GM12878 (cell line): Measurements from ENCODE around the gene MCC. TPM values are rescaled to one million over a fixed set of nuclear protein-coding genes. Genes with fewer than 3 reads are reported as not detected.

ENCODE experiments used
- ATAC-seq: fragments of 200-7000 bp; cut with Tn5 transposase; 3 replicates; pipeline ENCODE4 v1.9.1; 2020; ENCODE audit warnings: mild to moderate bottlenecking, moderate library complexity
- BruUV-seq: library from RNA; stranded (reverse); fragments of 400-500 nt; replicated peaks from 2 replicates; lab custom pipeline; 2021; lab: Mats Ljungman, UMichigan
- CTCF ChIA-PET: fragments of 300-600 bp; sonication (Branson Sonifier 250); formaldehyde crosslinking; extraction: SDS; loops from one replicate; lab custom pipeline; 2021; ENCODE audit warnings: inconsistent platforms; lab: Yijun Ruan, JAX
- POLR2A ChIA-PET: fragments of 350-600 bp; formaldehyde crosslinking; extraction: SDS; loops from one replicate; lab custom pipeline; 2021; ENCODE audit warnings: inconsistent platforms; lab: Charles Lee
- RAD21 ChIA-PET: fragments of 300-600 bp; sonication (Branson Sonifier 250); formaldehyde crosslinking; loops from one replicate; lab custom pipeline; 2023; ENCODE audit warnings: antibody characterized with exemption; ENCODE audit not compliant: unreplicated experiment; lab: Charles Lee
- SMC1A ChIA-PET: fragments of 300-600 bp; sonication (Branson Sonifier 250); formaldehyde crosslinking; loops from one replicate; lab custom pipeline; 2023; ENCODE audit not compliant: unreplicated experiment, uncharacterized antibody; lab: Charles Lee
- DNase-seq: peaks from one replicate; pipeline ENCODE4 v3.0.0-alpha.2; 2011; ENCODE audit warnings: low read depth, low spot score
- FAIRE-seq: peaks from 3 replicates; lab custom pipeline; 2011; peaks lifted over from hg19 to GRCh38; lab: Jason Lieb, UNC
- H2AFZ ChIP-seq: 2 replicates; pipeline ENCODE4 v1.6.0; 2011; ENCODE audit warnings: low read depth, low read length, control low read depth; ENCODE audit not compliant: control insufficient read depth
- H3K27ac ChIP-seq: 2 replicates; pipeline ENCODE4 v1.5.1; 2011; ENCODE audit warnings: control low read depth; ENCODE audit not compliant: control insufficient read depth, insufficient read depth
- H3K27me3 ChIP-seq, 2 experiments: replicated peaks in 1 of 2; 2 replicates each; pipeline versions ENCODE4 v1.6.0 to v1.6.1; 2011; ENCODE audit warnings: low read length in 1 of 2; ENCODE audit not compliant: control insufficient read depth in 2 of 2, insufficient read depth in 2 of 2
- H3K36me3 ChIP-seq, 2 experiments: 2 replicates each; pipeline ENCODE4 v1.5.1; 2011; ENCODE audit warnings: low read length in 1 of 2; ENCODE audit not compliant: control insufficient read depth in 2 of 2, insufficient read depth in 2 of 2
- H3K4me1 ChIP-seq: 2 replicates; pipeline ENCODE4 v1.6.1; 2011; ENCODE audit warnings: mild to moderate bottlenecking, low read length, moderate library complexity, mixed read lengths; ENCODE audit not compliant: control insufficient read depth, insufficient read depth
- H3K4me2 ChIP-seq: 2 replicates; pipeline ENCODE4 v1.6.0; 2011; ENCODE audit warnings: control low read depth; ENCODE audit not compliant: control insufficient read depth, insufficient read depth
- H3K4me3 ChIP-seq: fragments of 200-600 bp; sonication (generic); 2 replicates; pipeline ENCODE4 v1.5.1; 2016
- H3K79me2 ChIP-seq: 2 replicates; pipeline ENCODE4 v1.6.0; 2011; ENCODE audit warnings: low read length; ENCODE audit not compliant: control insufficient read depth, insufficient read depth
- H3K9ac ChIP-seq: 2 replicates; pipeline ENCODE4 v1.8.0; 2011; ENCODE audit warnings: low read length, control low read depth, mixed read lengths; ENCODE audit not compliant: control insufficient read depth, insufficient read depth
- H3K9me3 ChIP-seq: replicated peaks from 3 replicates; pipeline ENCODE4 v1.5.1; 2011; ENCODE audit warnings: mild to moderate bottlenecking, low read length; ENCODE audit not compliant: control insufficient read depth, insufficient read depth
- H4K20me1 ChIP-seq: 2 replicates; pipeline ENCODE4 v1.6.0; 2011; ENCODE audit not compliant: control insufficient read depth, insufficient read depth
- FOS ChIP-seq: IDR thresholded peaks from 3 replicates; pipeline ENCODE4 v1.6.1; 2011; ENCODE audit warnings: borderline replicate concordance; ENCODE audit not compliant: insufficient read length; ENCODE audit errors: extremely low read depth
- IKZF1 ChIP-seq: fragments of 450-650 bp; conservative IDR thresholded peaks from 2 replicates; pipeline ENCODE4 v1.6.1; 2017; ENCODE audit warnings: antibody characterized with exemption, mild to moderate bottlenecking
- NBN ChIP-seq: fragments of 450-650 bp; IDR thresholded peaks from 2 replicates; pipeline ENCODE4 v1.6.1; 2016
- NFIC ChIP-seq: IDR thresholded peaks from 2 replicates; pipeline ENCODE4 v1.6.1; 2012; ENCODE audit warnings: low read depth, mild to moderate bottlenecking, inconsistent platforms, low read length, moderate library complexity
- RAD21 ChIP-seq: IDR thresholded peaks from 2 replicates; pipeline ENCODE4 v1.6.1; 2011; ENCODE audit warnings: mild to moderate bottlenecking, low read depth, low read length, moderate library complexity; ENCODE audit not compliant: insufficient read depth
- ZZZ3 ChIP-seq: IDR thresholded peaks from 2 replicates; pipeline ENCODE4 v1.6.1; 2011; ENCODE audit warnings: low read depth; ENCODE audit not compliant: control insufficient read depth, insufficient read length
- WGBS: methylation state at CpG from one replicate; pipeline ENCODE4 v1.1.6; 2016; ENCODE audit warnings: low lambda C conversion rate; ENCODE audit not compliant: insufficient replicate concordance, insufficient coverage; ENCODE audit errors: missing lambda C conversion rate; 5-methylcytosine and 5-hydroxymethylcytosine counted together
- in situ Hi-C: fragments of 300-500 bp; cut with MboI; formaldehyde crosslinking; loops from 9 replicates; pipeline ENCODE4 v1.14.3; 2018; ENCODE audit warnings: mixed read lengths
- intact Hi-C: fragments of 100-400 bp; cut with micrococcal nuclease; formaldehyde crosslinking; loops from one replicate; pipeline ENCODE4 v1.14.2; 2022; ENCODE audit not compliant: unreplicated experiment
- polyA plus RNA-seq, 11 experiments: library from polyadenylated mRNA; depleted of rRNA in 4 of 11; unstranded in 6 of 11; stranded (reverse) in 5 of 11; fragments of >200 nt; fragmentation: Nextera tagmentation in 4 of 11; fragmentation: Illumina TruSeq in 1 of 11; extraction: Ambion mirVana in 4 of 11; extraction: Trizol in 1 of 11; gene quantifications; 1 replicate in 1 of 11; 2 replicates in 10 of 11; pipeline versions ENCODE4 v1.2.1 to v1.2.3, GENCODE V29; 2011 to 2016; ENCODE audit warnings: inconsistent platforms in 2 of 11, missing spikeins in 2 of 11, low read depth in 1 of 11
- total RNA-seq, 4 experiments: library from RNA; depleted of rRNA in 3 of 4; stranded (reverse); fragments of >200 nt in 3 of 4; fragmentation: Illumina TruSeq in 1 of 4; extraction: Trizol in 1 of 4; gene quantifications; 2 replicates each; pipeline versions ENCODE4 v1.2.1 to v1.2.3, GENCODE V29; 2013 to 2021
- TF ChIP-seq, protein P1 (sequence below): fragments of 450-650 bp; IDR thresholded peaks from 2 replicates; pipeline ENCODE4 v1.6.1; 2017; ENCODE audit warnings: mild to moderate bottlenecking, moderate library complexity
- TF ChIP-seq, protein P2 (sequence below): IDR thresholded peaks from 2 replicates; pipeline ENCODE4 v1.6.1; 2012; ENCODE audit warnings: improper control_type of control experiment, low read depth, low read length; ENCODE audit not compliant: insufficient replicate concordance
- TF ChIP-seq, protein P3 (sequence below): fragments of 450-650 bp; IDR thresholded peaks from 2 replicates; pipeline ENCODE4 v1.6.1; 2016; ENCODE audit warnings: mild to moderate bottlenecking
- TF ChIP-seq, protein P4 (sequence below): IDR thresholded peaks from 2 replicates; pipeline ENCODE4 v1.6.1; 2011; ENCODE audit warnings: borderline replicate concordance, low read depth, mild to moderate bottlenecking, moderate library complexity, mixed read lengths, low read length; ENCODE audit not compliant: insufficient read depth; ENCODE audit errors: extremely low read length

MCC gene
- total and polyA plus RNA-seq, 10 of the 15 experiments (the other 5 are each of a cell fraction or from before 2014, with no cell fraction given) = 0.03 to 0.86 (median 0.16) TPM

DNA sequence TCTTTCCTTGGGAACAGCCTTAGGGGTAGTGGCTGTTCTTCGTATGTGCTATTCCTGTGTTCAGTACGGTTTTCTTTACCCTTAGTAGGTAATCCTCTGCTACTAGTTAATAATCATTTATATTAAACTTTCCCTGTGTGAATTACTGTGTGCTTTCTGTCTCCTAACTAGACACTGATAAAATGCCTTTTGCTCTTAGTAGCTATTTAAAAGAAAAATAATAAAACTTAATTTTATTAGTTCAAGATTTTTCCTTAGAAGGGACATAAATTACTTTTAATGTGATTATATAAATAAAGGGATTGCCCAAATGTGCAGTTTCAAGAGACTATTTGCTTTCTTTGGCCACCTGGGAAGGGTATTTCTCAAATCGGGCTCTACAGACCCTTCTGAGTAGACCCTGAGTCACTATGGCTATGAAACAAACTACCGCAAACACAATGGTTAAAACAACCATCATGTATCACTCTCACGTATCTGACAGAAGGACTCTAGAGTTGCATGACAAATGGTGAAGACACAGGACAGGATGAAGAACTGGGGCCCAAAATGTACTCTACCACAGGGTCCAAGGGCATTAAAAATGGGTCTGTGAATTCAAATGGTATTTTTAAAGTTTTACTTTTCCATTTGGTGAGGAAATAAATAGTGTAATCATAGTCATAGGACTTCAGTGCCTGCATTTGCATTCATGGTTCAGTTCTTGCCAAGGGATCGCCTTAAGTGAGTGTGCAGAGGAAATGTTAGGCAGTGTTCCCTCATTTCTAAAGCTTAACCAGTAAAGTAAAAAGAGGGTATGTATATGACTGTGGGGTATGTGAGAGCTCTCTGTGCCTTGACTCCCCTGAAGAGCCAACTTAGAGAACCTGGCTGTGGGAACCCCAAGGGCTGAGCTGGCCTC, 150.5 kb downstream of the MCC start:
- ATAC-seq (no peak), FAIRE-seq (no peak)
- no peak overlapping the region for H2AFZ ChIP-seq
- TF ChIP-seq FOS (no peak), RAD21 (no peak), ZZZ3 (no peak), IKZF1 (no peak), NBN (no peak), NFIC (no peak)
- TF ChIP-seq, protein P1, sequence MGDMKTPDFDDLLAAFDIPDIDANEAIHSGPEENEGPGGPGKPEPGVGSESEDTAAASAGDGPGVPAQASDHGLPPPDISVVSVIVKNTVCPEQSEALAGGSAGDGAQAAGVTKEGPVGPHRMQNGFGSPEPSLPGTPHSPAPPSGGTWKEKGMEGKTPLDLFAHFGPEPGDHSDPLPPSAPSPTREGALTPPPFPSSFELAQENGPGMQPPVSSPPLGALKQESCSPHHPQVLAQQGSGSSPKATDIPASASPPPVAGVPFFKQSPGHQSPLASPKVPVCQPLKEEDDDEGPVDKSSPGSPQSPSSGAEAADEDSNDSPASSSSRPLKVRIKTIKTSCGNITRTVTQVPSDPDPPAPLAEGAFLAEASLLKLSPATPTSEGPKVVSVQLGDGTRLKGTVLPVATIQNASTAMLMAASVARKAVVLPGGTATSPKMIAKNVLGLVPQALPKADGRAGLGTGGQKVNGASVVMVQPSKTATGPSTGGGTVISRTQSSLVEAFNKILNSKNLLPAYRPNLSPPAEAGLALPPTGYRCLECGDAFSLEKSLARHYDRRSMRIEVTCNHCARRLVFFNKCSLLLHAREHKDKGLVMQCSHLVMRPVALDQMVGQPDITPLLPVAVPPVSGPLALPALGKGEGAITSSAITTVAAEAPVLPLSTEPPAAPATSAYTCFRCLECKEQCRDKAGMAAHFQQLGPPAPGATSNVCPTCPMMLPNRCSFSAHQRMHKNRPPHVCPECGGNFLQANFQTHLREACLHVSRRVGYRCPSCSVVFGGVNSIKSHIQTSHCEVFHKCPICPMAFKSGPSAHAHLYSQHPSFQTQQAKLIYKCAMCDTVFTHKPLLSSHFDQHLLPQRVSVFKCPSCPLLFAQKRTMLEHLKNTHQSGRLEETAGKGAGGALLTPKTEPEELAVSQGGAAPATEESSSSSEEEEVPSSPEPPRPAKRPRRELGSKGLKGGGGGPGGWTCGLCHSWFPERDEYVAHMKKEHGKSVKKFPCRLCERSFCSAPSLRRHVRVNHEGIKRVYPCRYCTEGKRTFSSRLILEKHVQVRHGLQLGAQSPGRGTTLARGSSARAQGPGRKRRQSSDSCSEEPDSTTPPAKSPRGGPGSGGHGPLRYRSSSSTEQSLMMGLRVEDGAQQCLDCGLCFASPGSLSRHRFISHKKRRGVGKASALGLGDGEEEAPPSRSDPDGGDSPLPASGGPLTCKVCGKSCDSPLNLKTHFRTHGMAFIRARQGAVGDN = no peak
- TF ChIP-seq, protein P2, sequence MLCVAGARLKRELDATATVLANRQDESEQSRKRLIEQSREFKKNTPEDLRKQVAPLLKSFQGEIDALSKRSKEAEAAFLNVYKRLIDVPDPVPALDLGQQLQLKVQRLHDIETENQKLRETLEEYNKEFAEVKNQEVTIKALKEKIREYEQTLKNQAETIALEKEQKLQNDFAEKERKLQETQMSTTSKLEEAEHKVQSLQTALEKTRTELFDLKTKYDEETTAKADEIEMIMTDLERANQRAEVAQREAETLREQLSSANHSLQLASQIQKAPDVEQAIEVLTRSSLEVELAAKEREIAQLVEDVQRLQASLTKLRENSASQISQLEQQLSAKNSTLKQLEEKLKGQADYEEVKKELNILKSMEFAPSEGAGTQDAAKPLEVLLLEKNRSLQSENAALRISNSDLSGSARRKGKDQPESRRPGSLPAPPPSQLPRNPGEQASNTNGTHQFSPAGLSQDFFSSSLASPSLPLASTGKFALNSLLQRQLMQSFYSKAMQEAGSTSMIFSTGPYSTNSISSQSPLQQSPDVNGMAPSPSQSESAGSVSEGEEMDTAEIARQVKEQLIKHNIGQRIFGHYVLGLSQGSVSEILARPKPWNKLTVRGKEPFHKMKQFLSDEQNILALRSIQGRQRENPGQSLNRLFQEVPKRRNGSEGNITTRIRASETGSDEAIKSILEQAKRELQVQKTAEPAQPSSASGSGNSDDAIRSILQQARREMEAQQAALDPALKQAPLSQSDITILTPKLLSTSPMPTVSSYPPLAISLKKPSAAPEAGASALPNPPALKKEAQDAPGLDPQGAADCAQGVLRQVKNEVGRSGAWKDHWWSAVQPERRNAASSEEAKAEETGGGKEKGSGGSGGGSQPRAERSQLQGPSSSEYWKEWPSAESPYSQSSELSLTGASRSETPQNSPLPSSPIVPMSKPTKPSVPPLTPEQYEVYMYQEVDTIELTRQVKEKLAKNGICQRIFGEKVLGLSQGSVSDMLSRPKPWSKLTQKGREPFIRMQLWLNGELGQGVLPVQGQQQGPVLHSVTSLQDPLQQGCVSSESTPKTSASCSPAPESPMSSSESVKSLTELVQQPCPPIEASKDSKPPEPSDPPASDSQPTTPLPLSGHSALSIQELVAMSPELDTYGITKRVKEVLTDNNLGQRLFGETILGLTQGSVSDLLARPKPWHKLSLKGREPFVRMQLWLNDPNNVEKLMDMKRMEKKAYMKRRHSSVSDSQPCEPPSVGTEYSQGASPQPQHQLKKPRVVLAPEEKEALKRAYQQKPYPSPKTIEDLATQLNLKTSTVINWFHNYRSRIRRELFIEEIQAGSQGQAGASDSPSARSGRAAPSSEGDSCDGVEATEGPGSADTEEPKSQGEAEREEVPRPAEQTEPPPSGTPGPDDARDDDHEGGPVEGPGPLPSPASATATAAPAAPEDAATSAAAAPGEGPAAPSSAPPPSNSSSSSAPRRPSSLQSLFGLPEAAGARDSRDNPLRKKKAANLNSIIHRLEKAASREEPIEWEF = no peak
- TF ChIP-seq, protein P3, sequence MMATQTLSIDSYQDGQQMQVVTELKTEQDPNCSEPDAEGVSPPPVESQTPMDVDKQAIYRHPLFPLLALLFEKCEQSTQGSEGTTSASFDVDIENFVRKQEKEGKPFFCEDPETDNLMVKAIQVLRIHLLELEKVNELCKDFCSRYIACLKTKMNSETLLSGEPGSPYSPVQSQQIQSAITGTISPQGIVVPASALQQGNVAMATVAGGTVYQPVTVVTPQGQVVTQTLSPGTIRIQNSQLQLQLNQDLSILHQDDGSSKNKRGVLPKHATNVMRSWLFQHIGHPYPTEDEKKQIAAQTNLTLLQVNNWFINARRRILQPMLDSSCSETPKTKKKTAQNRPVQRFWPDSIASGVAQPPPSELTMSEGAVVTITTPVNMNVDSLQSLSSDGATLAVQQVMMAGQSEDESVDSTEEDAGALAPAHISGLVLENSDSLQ = no peak
- TF ChIP-seq, protein P4, sequence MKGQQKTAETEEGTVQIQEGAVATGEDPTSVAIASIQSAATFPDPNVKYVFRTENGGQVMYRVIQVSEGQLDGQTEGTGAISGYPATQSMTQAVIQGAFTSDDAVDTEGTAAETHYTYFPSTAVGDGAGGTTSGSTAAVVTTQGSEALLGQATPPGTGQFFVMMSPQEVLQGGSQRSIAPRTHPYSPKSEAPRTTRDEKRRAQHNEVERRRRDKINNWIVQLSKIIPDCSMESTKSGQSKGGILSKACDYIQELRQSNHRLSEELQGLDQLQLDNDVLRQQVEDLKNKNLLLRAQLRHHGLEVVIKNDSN = no peak

More for the DNA sequence above, 150.5 kb downstream of the MCC start:
- CTCF ChIA-PET = interaction anchor here (1.0 to 1.5 kb wide), 4 partner anchors 37 to 341 kb away, joined by 3 to 5 read pairs (median 4); no protein-coding TSS in a partner anchor
- Histone ChIP-seq H3K9me3 (no peaks in the 10 kb centered on the region), H3K27me3 (no peaks in the 10 kb centered on the region; a peak in 1 of 4 replicates), H3K27ac (no peak overlapping the region), H3K79me2 (no peaks in the 10 kb centered on the region), H3K4me3 (no peak overlapping the region), H3K4me2 (no peak overlapping the region), H3K4me1 (no peaks in the 10 kb centered on the region), H4K20me1 (no peaks in the 10 kb centered on the region), H3K36me3 (no peaks in the 10 kb centered on the region), H3K9ac (no peak overlapping the region)
- in situ Hi-C loops = no loop called here
- no TSS peak for BruUV-seq
- POLR2A ChIA-PET = no interaction called here
- RAD21 ChIA-PET = no interaction called here
- 44% methylated on average over 6 of the region's 6 CpGs for WGBS
- no peak for DNase-seq
- SMC1A ChIA-PET = interaction anchor here (1.2 kb wide), 1 partner anchor 173 kb away, joined by 4 read pairs; no protein-coding TSS in a partner anchor
- intact Hi-C loops = loop anchor here (2.0 kb wide), 1 partner anchor 269 kb away; no protein-coding TSS in a partner anchor
